IPS DF 6.9 (cell line): ENCODE data around the gene SLC16A12.
"Not testable (repeated sequence)": the region's sequence is repeated elsewhere in the genome, so short reads cannot be mapped to it uniquely, and the experiment has no call there.

Experiments used
- DNase-seq: peaks from one replicate; pipeline ENCODE4 v3.0.0-alpha.2; 2013; ENCODE audit warnings: low read depth, low spot score
- H3K27ac ChIP-seq: one replicate; pipeline ENCODE4 v1.5.1; 2013; ENCODE audit warnings: low read length, control low read depth
- H3K27me3 ChIP-seq: 2 replicates; pipeline ENCODE4 v1.6.1; 2013; ENCODE audit warnings: mild to moderate bottlenecking, low read length; ENCODE audit not compliant: control insufficient read depth, insufficient read depth
- H3K36me3 ChIP-seq: 2 replicates; pipeline ENCODE4 v1.6.1; 2013; ENCODE audit warnings: low read length; ENCODE audit not compliant: control insufficient read depth, insufficient read depth
- H3K4me1 ChIP-seq: 2 replicates; pipeline ENCODE4 v1.6.1; 2013; ENCODE audit warnings: low read length; ENCODE audit not compliant: control insufficient read depth, insufficient read depth
- H3K4me3 ChIP-seq: 2 replicates; pipeline ENCODE4 v1.5.1; 2013; ENCODE audit warnings: mild to moderate bottlenecking, low read length
- H3K9me3 ChIP-seq: 2 replicates; pipeline ENCODE4 v1.6.1; 2013; ENCODE audit warnings: low read length, inconsistent platforms; ENCODE audit not compliant: control insufficient read depth, insufficient read depth
- WGBS: extraction: QIAGEN DNeasy Blood & Tissue Kit; methylation state at CpG from one replicate; pipeline ENCODE4 v1.1.7; 2013; ENCODE audit warnings: mixed read lengths, missing lambda C conversion rate; ENCODE audit not compliant: insufficient read length, insufficient coverage; 5-methylcytosine and 5-hydroxymethylcytosine counted together

SLC16A12 gene

DNA sequence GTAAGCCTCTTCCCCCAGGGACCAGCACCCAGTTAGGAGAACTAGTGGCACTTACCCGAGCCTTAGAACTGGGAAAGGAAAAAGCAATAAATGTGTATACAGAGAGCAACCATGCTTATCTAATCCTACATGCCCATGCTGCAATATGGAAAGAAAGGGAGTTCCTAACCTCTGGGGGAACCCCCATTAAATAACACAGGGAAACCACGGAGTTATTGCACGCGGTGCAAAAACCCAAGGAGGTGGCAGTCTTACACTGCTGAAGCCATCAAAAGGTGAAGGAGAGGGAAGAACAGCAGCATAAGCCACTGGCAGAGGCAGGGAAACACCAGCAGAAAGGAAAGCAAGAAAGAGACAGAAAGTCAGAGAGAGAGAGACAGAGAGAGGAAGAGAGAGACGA, 124.8 kb downstream of the SLC16A12 start:
- H3K36me3 ChIP-seq, DNase-seq, H3K9me3 ChIP-seq, H3K4me3 ChIP-seq, H3K27me3 ChIP-seq, H3K27ac ChIP-seq, H3K4me1 ChIP-seq: not testable (repeated sequence)
- no CpG with 5 or more reads among the region's 5 CpGs for WGBS

DNA sequence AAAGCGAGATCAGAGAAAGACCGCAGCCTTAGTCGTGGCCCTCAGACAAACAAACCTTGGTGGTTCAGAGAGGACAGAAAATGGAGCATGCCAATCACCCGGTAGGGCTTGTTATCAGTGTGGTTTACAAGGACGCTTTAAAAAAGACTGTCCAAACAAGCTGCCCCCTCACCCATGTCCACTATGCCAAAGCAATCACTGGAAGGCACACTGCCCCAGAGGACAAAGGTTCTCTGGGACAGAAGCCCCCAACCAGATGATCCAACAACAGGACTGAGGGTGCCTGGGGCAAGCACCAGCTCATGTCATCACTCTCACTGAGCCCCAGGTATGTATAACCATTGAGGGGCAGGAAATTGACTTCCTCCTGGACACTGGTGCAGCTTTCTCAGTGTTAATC, 126.1 kb downstream of the SLC16A12 start:
- not testable (repeated sequence) for H3K36me3 ChIP-seq, H3K9me3 ChIP-seq, DNase-seq, H3K4me3 ChIP-seq, H3K27ac ChIP-seq, H3K4me1 ChIP-seq, H3K27me3 ChIP-seq
- WGBS, result no CpG with 5 or more reads among the region's 5 CpGs

DNA sequence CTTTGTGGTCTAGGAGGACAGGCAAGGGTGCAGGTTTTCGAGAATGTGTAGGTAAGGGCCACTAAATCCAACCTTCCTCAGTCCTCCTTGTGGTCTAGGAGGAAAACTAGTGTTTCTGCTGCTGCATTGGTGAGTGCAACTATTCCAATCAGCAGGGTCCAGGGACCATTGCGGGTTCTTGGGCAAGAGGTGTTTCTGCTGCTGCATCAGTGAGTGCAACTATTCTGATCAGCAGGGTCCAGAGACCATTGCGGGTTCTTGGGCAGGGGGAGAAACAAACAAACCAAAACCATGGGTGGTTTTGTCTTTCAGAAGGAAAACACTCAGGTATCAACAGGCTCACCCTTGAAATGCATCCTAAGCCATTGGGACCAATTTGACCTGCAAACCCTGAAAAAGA, 127.6 kb downstream of the SLC16A12 start:
- not testable (repeated sequence) for H3K4me3 ChIP-seq, H3K27me3 ChIP-seq, H3K4me1 ChIP-seq, H3K36me3 ChIP-seq, H3K27ac ChIP-seq, DNase-seq, H3K9me3 ChIP-seq
- no CpG with 5 or more reads among the region's 3 CpGs for WGBS

DNA sequence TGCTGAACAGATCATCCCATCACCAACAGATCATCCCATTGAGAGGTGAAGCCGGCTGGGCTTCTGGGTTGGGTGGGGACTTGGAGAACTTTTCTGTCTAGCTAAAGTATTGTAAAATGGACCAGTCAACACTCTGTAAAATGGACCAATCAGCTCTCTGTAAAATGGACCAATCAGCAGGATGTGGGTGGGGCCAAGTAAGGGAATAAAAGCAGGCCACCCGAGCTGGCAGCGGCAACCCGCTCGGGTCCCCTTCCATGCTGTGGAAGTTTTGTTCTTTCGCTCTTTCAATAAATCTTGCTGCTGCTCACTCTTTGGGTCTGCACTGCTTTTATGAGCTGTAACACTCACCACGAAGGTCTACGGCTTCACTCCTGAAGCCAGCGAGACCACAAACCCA, 129.2 kb downstream of the SLC16A12 start:
- H3K36me3 ChIP-seq, H3K4me3 ChIP-seq, H3K4me1 ChIP-seq, H3K9me3 ChIP-seq, DNase-seq, H3K27ac ChIP-seq, H3K27me3 ChIP-seq: not testable (repeated sequence)
- whole genome bisulfite sequencing, result no CpG with 5 or more reads among the region's 9 CpGs

DNA sequence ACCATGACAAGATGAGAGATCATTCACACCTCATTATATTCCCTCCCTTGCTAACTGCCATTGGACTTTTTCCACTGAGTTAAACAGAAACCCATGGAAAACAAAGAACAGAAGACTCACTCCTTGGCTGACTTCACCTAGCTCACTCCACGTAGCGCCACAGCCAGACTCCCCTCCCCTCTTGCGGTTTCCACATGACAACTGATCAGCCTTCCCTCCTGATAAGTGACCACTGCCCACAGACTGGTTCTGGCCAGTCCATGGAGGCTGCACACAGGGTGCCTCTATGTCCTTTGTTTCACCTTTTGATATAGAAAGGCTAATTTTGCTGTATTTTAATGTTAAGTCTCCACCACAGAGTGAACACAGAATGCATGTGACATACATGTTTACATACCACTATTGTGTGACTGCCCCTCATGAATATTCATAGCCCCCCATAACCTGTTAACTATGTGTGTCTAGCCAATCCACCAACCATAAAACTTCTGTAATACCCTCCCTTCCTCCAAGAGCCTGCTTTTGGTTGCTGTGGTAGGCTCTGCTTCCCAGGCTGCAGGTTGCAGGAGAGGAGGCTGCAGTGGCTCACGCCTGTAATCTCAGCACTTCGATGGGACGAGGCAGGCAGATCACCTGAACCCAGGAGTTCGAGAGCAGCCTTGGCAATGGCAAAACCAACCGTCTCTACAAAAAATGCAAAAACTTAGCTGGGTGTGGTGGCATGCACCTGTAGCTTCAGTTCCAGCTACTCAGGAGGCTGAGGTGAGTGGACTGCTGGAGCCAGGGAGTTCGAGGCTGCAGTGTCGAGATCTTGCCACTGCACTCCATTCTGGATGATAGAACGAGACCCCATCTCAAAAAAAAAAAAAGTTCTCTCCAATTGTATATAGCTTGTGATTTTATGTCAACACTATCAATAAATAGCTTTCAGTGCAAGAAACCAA, 131.0 kb downstream of the SLC16A12 start:
- no peak overlapping the region for H3K4me3 ChIP-seq
- H3K36me3 ChIP-seq, result no peaks in the 10 kb centered on the region
- DNase-seq, result no peak
- no peaks in the 10 kb centered on the region for H3K9me3 ChIP-seq
- H3K27ac ChIP-seq, result no peak overlapping the region
- no peaks in the 10 kb centered on the region for H3K4me1 ChIP-seq
- no peaks in the 10 kb centered on the region; the same call in 1 of the 2 replicates for H3K27me3 ChIP-seq
- no CpG with 5 or more reads among the region's 11 CpGs for WGBS

DNA sequence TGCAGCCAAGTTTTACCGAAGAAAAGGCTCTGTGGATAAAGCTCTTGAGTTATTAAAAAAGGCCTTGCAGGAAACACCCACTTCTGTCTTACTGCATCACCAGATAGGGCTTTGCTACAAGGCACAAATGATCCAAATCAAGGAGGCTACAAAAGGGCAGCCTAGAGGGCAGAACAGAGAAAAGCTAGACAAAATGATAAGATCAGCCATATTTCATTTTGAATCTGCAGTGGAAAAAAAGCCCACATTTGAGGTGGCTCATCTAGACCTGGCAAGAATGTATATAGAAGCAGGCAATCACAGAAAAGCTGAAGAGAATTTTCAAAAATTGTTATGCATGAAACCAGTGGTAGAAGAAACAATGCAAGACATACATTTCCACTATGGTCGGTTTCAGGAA, 132.4 kb downstream of the SLC16A12 start:
- Histone ChIP-seq H3K4me1 (no peaks in the 10 kb centered on the region), H3K4me3 (no peak overlapping the region), H3K27me3 (no peaks in the 10 kb centered on the region; the same call in 1 of the 2 replicates), H3K9me3 (no peaks in the 10 kb centered on the region), H3K36me3 (no peaks in the 10 kb centered on the region), H3K27ac (no peak overlapping the region)
- WGBS, result no CpG with 5 or more reads among the region's 2 CpGs
- no peak for DNase-seq

DNA sequence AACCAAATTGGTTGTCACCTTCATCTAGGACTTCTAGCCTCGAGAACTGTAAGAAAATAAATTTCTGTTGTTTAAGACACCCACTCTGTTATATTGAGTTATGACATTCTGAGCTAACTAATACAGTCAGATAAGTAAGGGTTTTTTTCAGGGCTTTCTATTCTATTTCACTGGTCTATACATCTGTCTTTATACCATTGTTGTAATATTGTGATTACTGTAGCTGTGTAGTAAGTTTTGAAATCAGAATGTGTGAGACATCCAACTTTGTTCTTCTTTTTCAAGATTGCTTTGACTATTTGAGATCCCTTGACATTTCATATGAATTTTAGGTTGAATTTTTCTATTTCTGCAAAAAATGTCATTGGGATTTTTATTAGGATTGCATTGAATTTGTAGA, 135.4 kb downstream of the SLC16A12 start:
- no peaks in the 10 kb centered on the region for H3K36me3 ChIP-seq
- H3K27me3 ChIP-seq, result no peaks in the 10 kb centered on the region; the same call in 1 of the 2 replicates
- no peak overlapping the region for H3K27ac ChIP-seq
- no peak for DNase-seq
- H3K4me3 ChIP-seq, result no peak overlapping the region
- H3K9me3 ChIP-seq, result no peaks in the 10 kb centered on the region
- WGBS, result no CpG with 5 or more reads among the region's 1 CpG
- no peaks in the 10 kb centered on the region for H3K4me1 ChIP-seq

DNA sequence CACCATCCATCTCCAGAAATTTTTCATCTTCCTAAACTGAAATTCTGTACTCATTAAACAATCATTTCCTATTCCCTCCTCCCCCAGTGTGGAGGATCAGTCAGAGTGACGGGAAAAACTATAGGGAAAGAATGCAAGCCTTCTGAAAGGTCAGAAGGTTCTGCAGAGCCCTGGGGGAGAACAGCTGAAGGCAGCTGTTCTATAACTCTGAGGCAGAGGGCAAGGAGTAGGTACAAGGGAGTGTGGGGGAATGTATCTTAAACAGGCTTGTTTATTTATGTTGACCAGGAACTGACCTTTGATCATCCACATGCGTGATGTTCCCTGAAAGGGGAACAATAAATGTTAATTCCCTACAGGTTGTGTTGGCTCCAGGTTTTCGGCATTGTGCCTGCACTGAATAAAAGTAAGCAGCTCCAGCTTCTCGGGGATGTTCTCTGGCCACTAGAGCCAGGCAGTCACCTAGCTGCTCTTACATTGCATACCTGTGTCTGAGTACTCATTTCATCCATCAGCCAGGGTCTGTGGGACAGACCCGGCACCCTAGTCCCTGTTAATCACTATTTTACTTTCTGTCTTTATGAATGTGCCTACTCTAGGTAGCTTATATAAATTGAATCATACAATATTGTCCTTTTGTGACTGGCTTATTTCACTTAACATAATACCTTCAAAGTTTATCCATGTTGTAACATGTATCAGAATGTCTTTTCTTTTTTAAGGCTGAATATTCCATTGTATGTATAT, 137.2 kb downstream of the SLC16A12 start:
- no CpG with 5 or more reads among the region's 5 CpGs for WGBS
- H3K27me3 ChIP-seq, result no peaks in the 10 kb centered on the region
- no peak overlapping the region for H3K4me3 ChIP-seq
- no peaks in the 10 kb centered on the region for H3K36me3 ChIP-seq
- no peaks in the 10 kb centered on the region for H3K9me3 ChIP-seq
- no peaks in the 10 kb centered on the region for H3K4me1 ChIP-seq
- no peak for DNase-seq
- H3K27ac ChIP-seq, result no peak overlapping the region

DNA sequence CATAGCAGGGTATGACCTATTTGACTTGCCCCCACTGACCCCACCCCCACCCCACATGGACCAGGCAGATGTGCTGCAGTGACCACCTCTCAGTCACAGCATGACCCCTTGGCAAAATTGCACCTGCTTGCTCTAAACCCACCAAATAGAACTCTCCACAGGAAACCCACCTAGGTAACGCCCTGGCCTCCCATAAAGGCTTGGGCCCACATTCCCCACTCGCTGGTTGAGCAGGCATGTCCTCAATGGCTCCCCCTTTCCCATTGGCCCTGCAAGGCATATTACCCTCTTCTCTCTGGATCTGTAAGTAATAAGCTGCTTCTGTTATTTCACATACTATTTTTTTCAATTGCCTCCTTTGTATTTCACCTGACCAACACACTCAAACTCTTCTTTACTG, 140.3 kb downstream of the SLC16A12 start:
- H3K27me3 ChIP-seq, result no peaks in the 10 kb centered on the region
- DNase-seq, result no peak
- H3K4me3 ChIP-seq, result no peak overlapping the region
- no peak overlapping the region for H3K27ac ChIP-seq
- no peaks in the 10 kb centered on the region for H3K9me3 ChIP-seq
- H3K4me1 ChIP-seq, result 0 out of 2 replicates have a peak, but pooled peaks cover 1% of the 10 kb centered on the region
- no peaks in the 10 kb centered on the region for H3K36me3 ChIP-seq
- no CpG with 5 or more reads among the region's 2 CpGs for WGBS

DNA sequence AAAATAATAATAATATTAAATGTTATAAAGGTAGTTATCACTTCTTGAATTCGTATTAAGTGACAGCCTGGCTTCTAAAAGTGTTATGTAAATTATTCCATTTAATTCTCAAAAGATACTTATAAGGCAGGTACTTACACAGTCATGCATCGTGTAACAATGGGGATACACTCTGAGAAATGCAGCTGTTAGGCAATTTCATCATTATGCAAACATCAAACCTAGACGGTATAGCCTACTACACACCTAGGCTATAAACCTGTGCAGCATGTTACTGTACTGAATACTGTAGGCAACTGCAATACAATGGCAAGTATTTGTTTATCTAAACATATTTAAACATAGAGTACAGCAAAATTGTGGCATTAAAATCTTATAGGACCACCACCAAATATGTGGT, 141.5 kb downstream of the SLC16A12 start:
- H3K9me3 ChIP-seq, result no peaks in the 10 kb centered on the region
- H3K4me1 ChIP-seq, result 0 out of 2 replicates have a peak, but pooled peaks cover 1% of the 10 kb centered on the region
- no peak overlapping the region for H3K4me3 ChIP-seq
- no peak for DNase-seq
- WGBS, result no CpG with 5 or more reads among the region's 3 CpGs
- no peaks in the 10 kb centered on the region for H3K36me3 ChIP-seq
- no peak overlapping the region for H3K27ac ChIP-seq
- H3K27me3 ChIP-seq, result no peaks in the 10 kb centered on the region
